Esophagus muscularis mucosa (tissue), 3 donors: Measurements from ENCODE around the gene ZNF467.

ENCODE experiments used
- CTCF ChIP-seq, 3 experiments: fragments of 200-600 bp in 2 of 3; fragments of 450-650 bp in 1 of 3; sonication (generic) in 2 of 3; IDR thresholded peaks; one replicate each; pipeline ENCODE4 v1.5.1; 2017 to 2019; ENCODE audit warnings: antibody characterized with exemption in 3 of 3, mild to moderate bottlenecking in 2 of 3, moderate library complexity in 1 of 3
- EP300 ChIP-seq: sonication (generic); formaldehyde crosslinking; IDR thresholded peaks from one replicate; pipeline ENCODE4 v1.6.1; 2017; ENCODE audit warnings: antibody characterized with exemption

GRCh38 chr7:149778696-149779501, 5.5 kb upstream of the ZNF467 start:
- TF ChIP-seq CTCF (IDR thresholded peaks at IDR 0.05), result no peak
- no peak for TF ChIP-seq EP300
